B cell (primary cell): ENCODE results near the gene C1orf35. TPM values are rescaled to one million over a fixed set of nuclear protein-coding genes. Genes with fewer than 3 reads are reported as not detected.

Experiments used
- ATAC-seq: fragments of 200-7000 bp; cut with Tn5 transposase; one replicate; pipeline ENCODE4 v1.10.0; 2021; ENCODE audit warnings: low read depth, mild to moderate bottlenecking, moderate number of reproducible peaks, moderate library complexity
- CTCF ChIA-PET: fragments of 350-600 bp; sonication (Branson Sonifier 250); formaldehyde crosslinking; loops from one replicate; lab custom pipeline; 2021; ENCODE audit warnings: antibody characterized with exemption, inconsistent platforms; lab: Charles Lee
- POLR2A ChIA-PET: fragments of 350-600 bp; sonication (Branson Sonifier 250); formaldehyde crosslinking; loops from one replicate; lab custom pipeline; 2021; ENCODE audit warnings: antibody characterized with exemption; lab: Charles Lee
- DNase-seq: peaks from one replicate; pipeline ENCODE4 v3.0.0; 2013
- H2AFZ ChIP-seq: 2 replicates; pipeline ENCODE4 v1.6.1; 2012; ENCODE audit warnings: mild to moderate bottlenecking, low read depth, low read length; ENCODE audit not compliant: insufficient read depth, poor library complexity, severe bottlenecking
- H3K27ac ChIP-seq, 2 donors: 1 replicate in 1 of 2; 2 replicates in 1 of 2; pipeline ENCODE4 v1.5.1; 2012 to 2013; ENCODE audit warnings: low read length in 2 of 2, mild to moderate bottlenecking in 2 of 2, moderate library complexity in 1 of 2
- H3K27me3 ChIP-seq, 4 experiments: fragments of 200-600 bp in 1 of 4; sonication (generic) in 1 of 4; replicated peaks in 1 of 4; 1 replicate in 2 of 4; 2 replicates in 2 of 4; pipeline versions ENCODE4 v1.6.1 to v1.7.0; 2013 to 2016; ENCODE audit warnings: low read length in 3 of 4, mild to moderate bottlenecking in 2 of 4, mixed read lengths in 1 of 4, moderate library complexity in 1 of 4; ENCODE audit not compliant: insufficient read depth in 4 of 4, control insufficient read depth in 3 of 4; ENCODE audit errors: control extremely low read depth in 1 of 4
- H3K36me3 ChIP-seq, 2 experiments: replicated peaks in 1 of 2; 1 replicate in 1 of 2; 2 replicates in 1 of 2; pipeline versions ENCODE4 v1.6.1 to v1.7.1; 2013; ENCODE audit warnings: low read length in 1 of 2; ENCODE audit not compliant: insufficient read depth in 2 of 2, control insufficient read depth in 1 of 2; ENCODE audit errors: control extremely low read depth in 1 of 2, extremely low read depth in 1 of 2
- H3K4me1 ChIP-seq, 2 donors: fragments of 200-600 bp in 1 of 2; sonication (generic) in 1 of 2; 1 replicate in 1 of 2; 2 replicates in 1 of 2; pipeline versions ENCODE4 v1.5.1 to v1.6.1; 2013 to 2017; ENCODE audit warnings: low read length in 2 of 2; ENCODE audit not compliant: control insufficient read depth in 2 of 2, insufficient read depth in 2 of 2
- H3K4me2 ChIP-seq: replicated peaks from 2 replicates; pipeline ENCODE3; 2012; ENCODE audit warnings: mild to moderate bottlenecking, low read depth, low read length; ENCODE audit not compliant: poor library complexity, severe bottlenecking
- H3K4me3 ChIP-seq, 5 experiments: fragments of 200-600 bp in 1 of 5; sonication (generic) in 1 of 5; 1 replicate in 3 of 5; 2 replicates in 2 of 5; pipeline versions ENCODE4 v1.5.1 to v1.7.0; 2011 to 2016; ENCODE audit warnings: low read length in 4 of 5, mild to moderate bottlenecking in 4 of 5, low read depth in 2 of 5, control low read depth in 1 of 5, moderate library complexity in 1 of 5; ENCODE audit not compliant: insufficient read depth in 1 of 5; ENCODE audit errors: control extremely low read depth in 1 of 5, extremely low read depth in 1 of 5
- H3K79me2 ChIP-seq: fragments of 200-600 bp; sonication (generic); one replicate; pipeline ENCODE4 v1.6.0; 2016; ENCODE audit warnings: low read length; ENCODE audit not compliant: control insufficient read depth, insufficient read depth
- H3K9ac ChIP-seq: fragments of 200-600 bp; sonication (generic); 2 replicates; pipeline ENCODE4 v1.6.1; 2017; ENCODE audit warnings: mild to moderate bottlenecking, low read length, moderate library complexity
- H3K9me3 ChIP-seq, 3 donors: one replicate each; pipeline versions ENCODE4 v1.6.1 to v1.7.1; 2013; ENCODE audit warnings: low read length in 2 of 3; ENCODE audit not compliant: control insufficient read depth in 2 of 3, insufficient read depth in 1 of 3; ENCODE audit errors: control extremely low read depth in 1 of 3
- H4K20me1 ChIP-seq: 2 replicates; pipeline ENCODE4 v1.6.0; 2012; ENCODE audit warnings: mild to moderate bottlenecking, low read length; ENCODE audit not compliant: insufficient read depth, control insufficient read depth, poor library complexity, severe bottlenecking
- H3K27ac Mint-ChIP-seq: one replicate; pipeline ENCODE4 v1.8.0; 2021; ENCODE audit warnings: mixed read lengths
- H3K27me3 Mint-ChIP-seq: one replicate; pipeline ENCODE4 v1.8.0; 2021; ENCODE audit warnings: mixed read lengths
- H3K4me1 Mint-ChIP-seq: one replicate; pipeline ENCODE4 v1.8.0; 2021; ENCODE audit warnings: mixed read lengths
- H3K4me3 Mint-ChIP-seq: one replicate; pipeline ENCODE4 v1.8.0; 2021; ENCODE audit warnings: mixed read lengths
- H3K9me3 Mint-ChIP-seq: one replicate; pipeline ENCODE4 v1.8.0; 2022; ENCODE audit warnings: mixed read lengths; ENCODE audit not compliant: insufficient read depth
- CTCF ChIP-seq: fragments of 200-600 bp; IDR thresholded peaks from one replicate; pipeline ENCODE4 v1.8.0; 2022; ENCODE audit warnings: antibody characterized with exemption, mild to moderate bottlenecking
- EZH2 ChIP-seq: IDR thresholded peaks from 2 replicates; pipeline ENCODE4 v1.6.1; 2012; ENCODE audit warnings: borderline replicate concordance, low read depth, mild to moderate bottlenecking, moderate library complexity, low read length; ENCODE audit not compliant: insufficient read depth, poor library complexity, severe bottlenecking
- WGBS: methylation state at CpG from one replicate; pipeline ENCODE4 v1.1.5; 2013; ENCODE audit warnings: missing lambda C conversion rate; ENCODE audit not compliant: insufficient coverage; 5-methylcytosine and 5-hydroxymethylcytosine counted together
- intact Hi-C: fragments of 100-400 bp; cut with micrococcal nuclease; formaldehyde crosslinking; loops from one replicate; pipeline ENCODE4 v1.10.0; 2022
- polyA plus RNA-seq: library from polyadenylated mRNA; depleted of rRNA; stranded (reverse); fragments of >200 nt; gene quantifications from 2 replicates; pipeline ENCODE4 v1.2.3, GENCODE V29; 2012
- total RNA-seq, 2 donors: library from RNA; stranded (reverse); fragments of 120-200 nt in 1 of 2; gene quantifications; 1 replicate in 1 of 2; 2 replicates in 1 of 2; pipeline versions ENCODE4 v1.2.3 to v1.2.4, GENCODE V29; 2013 to 2022

C1orf35 gene
- total and polyA plus RNA-seq, 2 donors (not counting 1 experiment from before 2014, with no cell fraction given), result 24.1 to 41.0 TPM

DNA sequence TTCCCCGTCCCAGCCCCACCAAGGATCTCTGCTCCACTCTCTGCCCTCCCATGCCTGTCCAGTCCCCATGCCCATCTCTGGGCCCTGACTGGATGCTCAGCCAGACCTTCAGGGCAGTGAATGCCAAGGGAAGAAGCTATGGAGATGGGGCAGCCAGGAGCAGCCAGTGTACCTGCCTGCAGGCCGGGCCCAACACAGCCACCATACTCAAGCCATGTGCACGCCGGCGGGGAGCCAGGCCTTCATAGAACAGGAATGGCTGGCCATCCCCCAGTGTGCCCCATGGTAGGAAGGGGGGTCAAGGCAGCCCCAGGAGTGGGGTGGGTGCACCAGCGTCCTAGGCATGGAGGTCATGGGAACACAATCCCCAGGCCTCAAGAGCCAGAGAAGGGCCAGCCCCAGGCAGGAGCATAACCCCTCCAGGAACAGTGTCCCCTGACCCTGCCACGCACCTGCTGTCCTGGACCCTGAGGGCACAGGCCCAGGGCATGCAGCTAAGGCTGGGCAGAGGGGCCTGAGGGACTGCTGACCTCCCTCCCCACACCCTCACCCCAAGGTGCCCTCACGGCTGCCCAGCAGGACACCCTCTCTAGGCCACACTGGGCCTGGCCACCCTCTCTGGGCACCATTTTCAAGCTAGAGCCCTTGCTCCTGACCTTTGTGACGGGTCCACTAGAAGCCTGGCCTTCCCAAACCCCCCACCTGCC is 40.9 kb downstream of the C1orf35 start:
- no peak overlapping the region for H3K4me2 ChIP-seq
- Mint-ChIP-seq H3K4me1 (peaks cover 10% of the 10 kb centered on the region), H3K9me3 (no peaks in the 10 kb centered on the region), H3K27me3 (peaks cover 24% of the 10 kb centered on the region), H3K4me3 (no peak overlapping the region), H3K27ac (no peak overlapping the region)
- no peak overlapping the region for H3K27ac ChIP-seq
- CTCF ChIA-PET, result no interaction called here
- H3K27me3 ChIP-seq, result peaks cover 0 to 89% (median 52%) of the 10 kb centered on the region in 4 experiments
- H4K20me1 ChIP-seq, result no peaks in the 10 kb centered on the region
- peaks cover 0 to 55% (median 0%) of the 10 kb centered on the region in 3 donors for H3K9me3 ChIP-seq
- 85% methylated on average over 4 of the region's 9 CpGs for WGBS
- no peaks in the 10 kb centered on the region for H3K36me3 ChIP-seq
- TF ChIP-seq CTCF, result no peak
- no peak for TF ChIP-seq EZH2
- ATAC-seq (no peak), DNase-seq (no peak)
- POLR2A ChIA-PET, result no interaction called here
- intact Hi-C loops, result no loop called here
- H3K79me2 ChIP-seq, result no peaks in the 10 kb centered on the region
- no peak overlapping the region for H3K9ac ChIP-seq
- H3K4me1 ChIP-seq, result peaks cover 23 to 35% of the 10 kb centered on the region in 2 donors
- H3K4me3 ChIP-seq, result no peak overlapping the region
- no peak overlapping the region for H2AFZ ChIP-seq

- H3K9me3 Mint-ChIP-seq, result no peaks in the 10 kb centered on the region
- no peak overlapping the region for H3K27ac Mint-ChIP-seq
- 70% methylated on average over 9 of the region's 10 CpGs for WGBS
- Histone ChIP-seq H3K4me3 (no peak overlapping the region), H3K4me1 (peaks cover 23 to 35% of the 10 kb centered on the region in 2 donors), H3K9ac (no peak overlapping the region), H3K36me3 (no peaks in the 10 kb centered on the region), H3K79me2 (no peaks in the 10 kb centered on the region), H4K20me1 (no peaks in the 10 kb centered on the region), H3K9me3 (peaks cover 0 to 55% (median 0%) of the 10 kb centered on the region in 3 donors), H2AFZ (no peak overlapping the region), H3K27me3 (peaks cover 0 to 84% (median 52%) of the 10 kb centered on the region in 4 experiments), H3K4me2 (no peak overlapping the region), H3K27ac (no peak overlapping the region)
- H3K27me3 Mint-ChIP-seq, result peaks cover 23% of the 10 kb centered on the region
- H3K4me1 Mint-ChIP-seq, result peaks cover 10% of the 10 kb centered on the region
- ChIA-PET POLR2A (no interaction called here), CTCF (no interaction called here)
- ATAC-seq, result no peak
- H3K4me3 Mint-ChIP-seq, result no peak overlapping the region
- intact Hi-C loops, result no loop called here
- TF ChIP-seq CTCF, result no peak
- TF ChIP-seq EZH2, result no peak
- DNase-seq, result no peak
Measured at GRCh38 chr1:228061411-228062084, 41.6 kb downstream of the C1orf35 start.
